AG04450 (cell line): ENCODE results near the gene THBS2. TPM values are rescaled to one million over a fixed set of nuclear protein-coding genes. Genes with fewer than 3 reads are reported as not detected.

Experiments
- CTCF ChIA-PET: fragments of 300-600, 350-600 bp; formaldehyde crosslinking; extraction: SDS; loops from one replicate; lab custom pipeline; 2022; ENCODE audit warnings: antibody characterized with exemption, inconsistent platforms; lab: Charles Lee
- POLR2A ChIA-PET: fragments of 350-600 bp; formaldehyde crosslinking; extraction: SDS; loops from one replicate; lab custom pipeline; 2021; ENCODE audit warnings: antibody characterized with exemption, inconsistent platforms; lab: Yijun Ruan, JAX
- DNase-seq: peaks from one replicate; pipeline ENCODE4 v3.0.0-alpha.2; 2011; ENCODE audit warnings: low read depth, low spot score
- H3K27ac ChIP-seq: one replicate; pipeline ENCODE4 v1.5.1; 2012; ENCODE audit warnings: low read depth, low read length, control low read depth
- H3K27me3 ChIP-seq: one replicate; pipeline ENCODE4 v1.6.0; 2012; ENCODE audit warnings: low read length; ENCODE audit not compliant: control insufficient read depth, insufficient read depth
- H3K4me3 ChIP-seq: 2 replicates; pipeline ENCODE4 v1.5.1; 2011; ENCODE audit warnings: mild to moderate bottlenecking, low read depth, low read length, control low read depth
- H3K9me3 ChIP-seq: 2 replicates; pipeline ENCODE4 v1.5.1; 2012; ENCODE audit warnings: low read length; ENCODE audit not compliant: control insufficient read depth, insufficient read depth
- CTCF ChIP-seq: IDR thresholded peaks from 2 replicates; pipeline ENCODE4 v1.5.1; 2011; ENCODE audit warnings: low read depth, low read length, control low read depth, inconsistent platforms
- polyA plus RNA-seq: library from polyadenylated mRNA; depleted of rRNA; stranded (reverse); fragments of >200 nt; gene quantifications from 2 replicates; pipeline ENCODE4 v1.2.3, GENCODE V29; 2011

The THBS2 gene
- polyA plus RNA-seq, 1 experiment = 95.8 TPM

GRCh38 chr6:169230946-169231789 is 22.5 kb downstream of the THBS2 start:
- ChIA-PET CTCF (no interaction called here), POLR2A (no interaction called here)
- DNase-seq = no peak
- TF ChIP-seq CTCF = no peak
- H3K27ac ChIP-seq = no peak overlapping the region
- H3K27me3 ChIP-seq = no peaks in the 10 kb centered on the region
- H3K9me3 ChIP-seq = peaks cover 11% of the 10 kb centered on the region; the same call in 1 of the 2 replicates
- no peak overlapping the region for H3K4me3 ChIP-seq

- no peaks in the 10 kb centered on the region for H3K27me3 ChIP-seq
- H3K4me3 ChIP-seq = no peak overlapping the region
- peaks cover 12% of the 10 kb centered on the region; the same call in 1 of the 2 replicates for H3K9me3 ChIP-seq
- ChIA-PET POLR2A (no interaction called here), CTCF (no interaction called here)
- H3K27ac ChIP-seq = no peak overlapping the region
- DNase-seq = no peak
- TF ChIP-seq CTCF = no peak
Observed at GRCh38 chr6:169230322-169230665, 23.4 kb downstream of the THBS2 start.

DNA sequence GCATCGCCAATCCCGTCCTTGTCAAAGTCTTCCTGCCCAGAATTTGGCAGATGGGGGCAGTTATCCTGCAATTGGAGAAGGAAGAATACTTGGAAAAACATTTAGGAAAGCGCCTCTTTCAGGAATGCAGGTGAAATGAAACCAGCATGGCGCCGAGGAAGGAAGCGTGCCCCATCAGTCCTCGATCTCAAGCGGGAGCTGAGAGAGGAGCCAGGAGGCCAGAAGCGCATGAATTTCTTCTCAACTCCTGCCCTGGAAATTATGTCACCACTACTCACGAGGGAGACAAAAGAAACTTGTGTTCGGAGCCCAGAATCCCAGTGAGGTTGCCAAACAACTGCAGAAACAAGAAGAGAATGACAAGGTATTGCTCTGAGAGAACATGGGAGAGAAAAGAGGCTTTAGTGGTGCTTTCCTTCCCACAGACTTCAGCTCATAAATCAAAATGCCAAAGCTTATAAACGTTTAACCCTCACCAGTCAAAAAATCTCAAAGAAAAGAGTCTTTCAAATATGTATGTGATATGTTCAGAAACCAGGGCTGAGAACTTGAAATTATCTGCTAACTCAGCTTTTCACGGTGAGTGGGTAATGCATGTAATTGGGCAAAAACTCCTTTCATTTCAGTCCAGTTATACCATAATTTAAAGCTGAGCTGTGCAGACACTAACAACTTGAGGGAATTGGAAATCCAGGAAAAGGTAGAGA is 23.9 kb downstream of the THBS2 start:
- no peaks in the 10 kb centered on the region for H3K27me3 ChIP-seq
- TF ChIP-seq CTCF = no peak
- no peak overlapping the region for H3K27ac ChIP-seq
- ChIA-PET POLR2A (no interaction called here), CTCF (no interaction called here)
- H3K9me3 ChIP-seq = peaks cover 15% of the 10 kb centered on the region; the same call in 1 of the 2 replicates
- DNase-seq = no peak
- H3K4me3 ChIP-seq = no peak overlapping the region

- no peak overlapping the region for H3K27ac ChIP-seq
- DNase-seq = no peak
- no peaks in the 10 kb centered on the region for H3K27me3 ChIP-seq
- peaks cover 19% of the 10 kb centered on the region for H3K9me3 ChIP-seq
- ChIA-PET CTCF (no interaction called here), POLR2A (no interaction called here)
- TF ChIP-seq CTCF = no peak
- H3K4me3 ChIP-seq = no peak overlapping the region
Observed at GRCh38 chr6:169227116-169227515, 26.5 kb downstream of the THBS2 start.

DNA sequence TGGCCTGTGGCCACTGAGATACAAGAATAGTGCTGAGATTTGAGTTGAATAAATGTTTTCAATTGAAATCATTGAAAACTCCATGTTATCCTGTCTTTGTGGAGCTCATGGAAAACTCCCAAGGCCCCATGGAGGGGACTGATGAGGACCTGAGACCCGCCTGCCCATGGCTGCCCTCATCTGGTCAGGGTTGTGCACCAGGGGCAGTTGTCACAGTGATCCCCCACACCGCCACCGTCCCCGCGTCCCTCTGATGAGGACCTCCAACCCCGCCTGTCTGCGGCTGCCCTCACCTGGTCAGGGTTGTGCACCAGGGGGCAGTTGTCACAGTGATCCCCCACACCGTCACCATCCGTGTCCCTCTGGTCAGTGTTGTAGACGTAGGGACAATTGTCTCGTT is 27.8 kb downstream of the THBS2 start:
- no peak for DNase-seq
- Histone ChIP-seq H3K27me3 (no peaks in the 10 kb centered on the region), H3K4me3 (no peak overlapping the region), H3K27ac (peak overlapping the region; percentile 31), H3K9me3 (peaks cover 17% of the 10 kb centered on the region)
- ChIA-PET CTCF (interaction anchor here (1.6 kb wide), 1 partner anchor 270 kb away, joined by 6 read pairs; no protein-coding TSS in a partner anchor), POLR2A (no interaction called here)
- no peak for TF ChIP-seq CTCF
